CD14-positive monocyte (primary cell): ENCODE measurements around the gene PPP2R3C. TPM values are rescaled to one million over a fixed set of nuclear protein-coding genes. Genes with fewer than 3 reads are reported as not detected.
"Not testable (repeated sequence)": the region's sequence is repeated elsewhere in the genome, so short reads cannot be mapped to it uniquely, and the experiment has no call there.

ENCODE experiments used
- DNase-seq, 3 donors: peaks; one replicate each; pipeline ENCODE4 v3.0.0-alpha.2; 2011 to 2022
- H2AFZ ChIP-seq: 2 replicates; pipeline ENCODE4 v1.6.0; 2012; ENCODE audit warnings: mild to moderate bottlenecking, low read depth, low read length, inconsistent platforms; ENCODE audit not compliant: insufficient read depth, poor library complexity, severe bottlenecking
- H3K27ac ChIP-seq, 2 donors: 1 replicate in 1 of 2; 2 replicates in 1 of 2; pipeline ENCODE4 v1.5.1; 2012 to 2013; ENCODE audit warnings: low read length in 2 of 2, control low read depth in 1 of 2, inconsistent platforms in 1 of 2, low read depth in 1 of 2, mild to moderate bottlenecking in 1 of 2
- H3K27me3 ChIP-seq, 2 donors: one replicate each; pipeline versions ENCODE4 v1.6.0 to v1.6.1; 2011 to 2013; ENCODE audit warnings: low read length in 2 of 2; ENCODE audit not compliant: control insufficient read depth in 2 of 2, insufficient read depth in 2 of 2
- H3K36me3 ChIP-seq, 2 donors: replicated peaks in 1 of 2; 1 replicate in 1 of 2; 2 replicates in 1 of 2; pipeline versions ENCODE4 v1.5.1 to v1.6.1; 2012 to 2013; ENCODE audit warnings: low read length in 2 of 2, control low read depth in 1 of 2, inconsistent platforms in 1 of 2, mild to moderate bottlenecking in 1 of 2; ENCODE audit not compliant: insufficient read depth in 2 of 2, control insufficient read depth in 1 of 2
- H3K4me1 ChIP-seq, 2 donors: 1 replicate in 1 of 2; 2 replicates in 1 of 2; pipeline versions ENCODE4 v1.5.1 to v1.6.1; 2012 to 2013; ENCODE audit warnings: low read length in 2 of 2, control low read depth in 1 of 2, inconsistent platforms in 1 of 2, mild to moderate bottlenecking in 1 of 2, moderate library complexity in 1 of 2; ENCODE audit not compliant: insufficient read depth in 2 of 2, control insufficient read depth in 1 of 2
- H3K4me2 ChIP-seq: replicated peaks from 2 replicates; pipeline ENCODE3; 2012; ENCODE audit warnings: low read length, moderate library complexity, mild to moderate bottlenecking; ENCODE audit not compliant: poor library complexity, severe bottlenecking; ENCODE audit errors: extremely low read depth
- H3K4me3 ChIP-seq, 3 experiments: fragments of 200-600 bp in 1 of 3; sonication (generic) in 1 of 3; replicated peaks in 1 of 3; 1 replicate in 2 of 3; 2 replicates in 1 of 3; pipeline ENCODE4 v1.5.1; 2011 to 2013; ENCODE audit warnings: low read length in 3 of 3, mild to moderate bottlenecking in 3 of 3, control low read depth in 2 of 3, low read depth in 2 of 3, inconsistent platforms in 1 of 3, moderate library complexity in 1 of 3
- H3K79me2 ChIP-seq: 2 replicates; pipeline ENCODE4 v1.6.0; 2012; ENCODE audit warnings: mild to moderate bottlenecking, control low read depth, inconsistent platforms, low read length, moderate library complexity; ENCODE audit not compliant: insufficient read depth
- H3K9ac ChIP-seq: 2 replicates; pipeline ENCODE4 v1.6.0; 2017; ENCODE audit warnings: low read length, mild to moderate bottlenecking; ENCODE audit not compliant: insufficient read depth, poor library complexity, severe bottlenecking
- H3K9me3 ChIP-seq, 2 donors: replicated peaks in 1 of 2; 1 replicate in 1 of 2; 2 replicates in 1 of 2; pipeline versions ENCODE4 v1.5.1 to v1.6.1; 2012 to 2013; ENCODE audit warnings: low read length in 2 of 2, control low read depth in 1 of 2; ENCODE audit not compliant: control insufficient read depth in 1 of 2, insufficient read depth in 1 of 2
- H4K20me1 ChIP-seq: 2 replicates; pipeline ENCODE4 v1.6.0; 2012; ENCODE audit warnings: mild to moderate bottlenecking, low read length, control low read depth, moderate library complexity; ENCODE audit not compliant: insufficient read depth
- H3K27ac Mint-ChIP-seq, 7 donors: one replicate each; pipeline ENCODE4 v1.8.0; 2020; ENCODE audit warnings: mild to moderate bottlenecking in 7 of 7, mixed read lengths in 7 of 7, moderate library complexity in 6 of 7, inconsistent platforms in 2 of 7
- H3K27me3 Mint-ChIP-seq, 3 donors: one replicate each; pipeline ENCODE4 v1.8.0; 2021 to 2022; ENCODE audit warnings: low read depth in 3 of 3, mild to moderate bottlenecking in 3 of 3, mixed read lengths in 3 of 3, moderate library complexity in 3 of 3, inconsistent platforms in 1 of 3
- H3K36me3 Mint-ChIP-seq, 2 donors: one replicate each; pipeline ENCODE4 v1.8.0; 2020; ENCODE audit warnings: mixed read lengths in 2 of 2, inconsistent platforms in 1 of 2, mild to moderate bottlenecking in 1 of 2
- H3K4me1 Mint-ChIP-seq: one replicate; pipeline ENCODE4 v1.8.0; 2020; ENCODE audit warnings: mild to moderate bottlenecking, mixed read lengths
- H3K4me3 Mint-ChIP-seq, 2 donors: one replicate each; pipeline ENCODE4 v1.8.0; 2020; ENCODE audit warnings: mild to moderate bottlenecking in 2 of 2, mixed read lengths in 2 of 2, moderate library complexity in 1 of 2
- H3K9me3 Mint-ChIP-seq, 7 donors: one replicate each; pipeline ENCODE4 v1.8.0; 2020 to 2022; ENCODE audit warnings: mixed read lengths in 7 of 7, mild to moderate bottlenecking in 6 of 7, moderate library complexity in 6 of 7, inconsistent platforms in 2 of 7
- CTCF ChIP-seq: fragments of 200-600 bp; IDR thresholded peaks from one replicate; pipeline ENCODE4 v1.8.0; 2022; ENCODE audit warnings: antibody characterized with exemption, mild to moderate bottlenecking
- WGBS: methylation state at CpG from one replicate; pipeline ENCODE4 v1.1.5; 2013; ENCODE audit warnings: missing lambda C conversion rate; ENCODE audit not compliant: insufficient coverage; 5-methylcytosine and 5-hydroxymethylcytosine counted together
- intact Hi-C, 2 donors: fragments of 100-400 bp; cut with micrococcal nuclease; formaldehyde crosslinking; loops; one replicate each; pipeline versions ENCODE4 v1.15.0 to v1.15.1; 2023
- polyA plus RNA-seq, 3 donors: library from polyadenylated mRNA; depleted of rRNA in 1 of 3; unstranded in 2 of 3; stranded (reverse) in 1 of 3; fragments of 300-500 nt in 2 of 3; fragments of >200 nt in 1 of 3; fragmentation: Illumina TruSeq in 2 of 3; gene quantifications; 1 replicate in 2 of 3; 2 replicates in 1 of 3; pipeline ENCODE4 v1.2.3, GENCODE V29; 2012 to 2021

The PPP2R3C gene
- polyA plus RNA-seq, 3 donors: 21.4 to 131 (median 122) TPM

GRCh38 chr14:35042632-35043031, 79.2 kb downstream of the PPP2R3C start:
- Histone ChIP-seq H2AFZ (no peak overlapping the region), H3K27ac (no peak overlapping the region), H3K27me3 (no peaks in the 10 kb centered on the region), H3K79me2 (peaks cover 5% of the 10 kb centered on the region), H4K20me1 (no peaks in the 10 kb centered on the region), H3K4me3 (no peak overlapping the region), H3K36me3 (no peaks in the 10 kb centered on the region), H3K9ac (no peak overlapping the region), H3K9me3 (no peaks in the 10 kb centered on the region), H3K4me1 (peaks cover 9 to 21% of the 10 kb centered on the region in 2 donors), H3K4me2 (no peak overlapping the region)
- peaks cover 0 to 1% (median 0%) of the 10 kb centered on the region in 3 donors for H3K27me3 Mint-ChIP-seq
- no peak overlapping the region for H3K4me3 Mint-ChIP-seq
- no peaks in the 10 kb centered on the region for H3K36me3 Mint-ChIP-seq
- WGBS: 100% methylated on average over 1 of the region's 3 CpGs
- H3K27ac Mint-ChIP-seq: peak overlapping the region in 1 of 7 donors; percentile 17
- H3K4me1 Mint-ChIP-seq: peaks cover 18% of the 10 kb centered on the region
- no peaks in the 10 kb centered on the region for H3K9me3 Mint-ChIP-seq
- intact Hi-C loops: loop anchor here in 1 of 2 donors (10.0 kb wide), 2 partner anchors 58 to 262 kb away; partner anchors contain the start of gene SRP54
- TF ChIP-seq CTCF: no peak
- DNase-seq: no peak

- H3K79me2 ChIP-seq, H3K27me3 ChIP-seq, H3K27ac ChIP-seq, H3K4me2 ChIP-seq, H3K4me3 Mint-ChIP-seq, H3K27ac Mint-ChIP-seq, H3K4me1 Mint-ChIP-seq, H3K27me3 Mint-ChIP-seq, DNase-seq, intact Hi-C loops, H4K20me1 ChIP-seq, H3K36me3 ChIP-seq, H3K9ac ChIP-seq, H3K4me1 ChIP-seq, H2AFZ ChIP-seq, H3K4me3 ChIP-seq: not testable (repeated sequence)
- peaks cover 11 to 15% of the 10 kb centered on the region in 2 donors for H3K36me3 Mint-ChIP-seq
- peaks cover 9 to 15% of the 10 kb centered on the region in 2 donors for H3K9me3 ChIP-seq
- no CpG with 5 or more reads among the region's 17 CpGs for WGBS
- H3K9me3 Mint-ChIP-seq: peaks cover 12 to 25% (median 20%) of the 10 kb centered on the region in 7 donors
These were observed 83.5 kb downstream of the PPP2R3C start for GRCh38 chr14:35038312-35038711.

Other genes starting within 250 kb of the PPP2R3C start
- 10 to 100 TPM in 2 of 3 donors, 1 to 10 TPM in 1; 7.3 to 25.5 (median 12.7) TPM for gene BAZ1A, start 246.6 kb downstream of the PPP2R3C start, polyA plus RNA-seq
- gene SRP54, start 139.0 kb downstream of the PPP2R3C start, polyA plus RNA-seq: 10 to 100 TPM; 24.9 to 33.6 (median 25.4) TPM
- 10 to 100 TPM; 12.5 to 48.1 (median 29.4) TPM for gene FAM177A1, start 75.7 kb downstream of the PPP2R3C start, polyA plus RNA-seq
- gene PRORP, start 562 bp upstream of the PPP2R3C start, polyA plus RNA-seq: 10 to 100 TPM; 10.7 to 22.2 (median 17.9) TPM
- gene PSMA6, start 170.4 kb upstream of the PPP2R3C start, polyA plus RNA-seq: 100 to 1,000 TPM; 144 to 572 (median 480) TPM